H9 (cell line): ENCODE data around the gene PDK4. TPM values are rescaled to one million over a fixed set of nuclear protein-coding genes. Genes with fewer than 3 reads are reported as not detected.

Source experiments
- DNase-seq: peaks from one replicate; pipeline ENCODE4 v3.0.0-alpha.2; 2017
- H2AFZ ChIP-seq: one replicate; pipeline ENCODE4 v1.6.1; 2013; ENCODE audit warnings: mild to moderate bottlenecking, low read length, control low read depth, moderate library complexity
- H2AK5ac ChIP-seq: 2 replicates; pipeline ENCODE4 v1.6.1; 2013; ENCODE audit warnings: low read length, control low read depth, mixed read lengths; ENCODE audit not compliant: insufficient read length
- H2BK120ac ChIP-seq: one replicate; pipeline ENCODE4 v1.6.1; 2013; ENCODE audit warnings: low read depth, mild to moderate bottlenecking, low read length, control low read depth, inconsistent platforms; ENCODE audit not compliant: poor library complexity, severe bottlenecking
- H2BK12ac ChIP-seq: 2 replicates; pipeline ENCODE4 v1.6.1; 2013; ENCODE audit warnings: low read length, control low read depth, mixed read lengths, low read depth; ENCODE audit not compliant: insufficient read length
- H2BK15ac ChIP-seq: 2 replicates; pipeline ENCODE4 v1.6.1; 2013; ENCODE audit warnings: low read depth, low read length, control low read depth
- H2BK20ac ChIP-seq: one replicate; pipeline ENCODE4 v1.6.1; 2013; ENCODE audit warnings: low read depth, mild to moderate bottlenecking, low read length, control low read depth, inconsistent platforms; ENCODE audit not compliant: poor library complexity, severe bottlenecking
- H2BK5ac ChIP-seq: 2 replicates; pipeline ENCODE4 v1.6.1; 2013; ENCODE audit warnings: low read length, control low read depth, mixed read lengths; ENCODE audit not compliant: insufficient read length
- H3K14ac ChIP-seq: 2 replicates; pipeline ENCODE4 v1.6.1; 2013; ENCODE audit warnings: low read length, control low read depth; ENCODE audit not compliant: insufficient read depth
- H3K18ac ChIP-seq: 2 replicates; pipeline ENCODE4 v1.6.1; 2013; ENCODE audit warnings: low read depth, mild to moderate bottlenecking, mixed read lengths, low read length, control low read depth; ENCODE audit not compliant: insufficient read length
- H3K23ac ChIP-seq: 2 replicates; pipeline ENCODE4 v1.6.1; 2013; ENCODE audit warnings: low read length, control low read depth, mixed read lengths, low read depth; ENCODE audit not compliant: insufficient read length
- H3K23me2 ChIP-seq: 2 replicates; pipeline ENCODE4 v1.6.1; 2013; ENCODE audit warnings: low read depth, mild to moderate bottlenecking, mixed read lengths, low read length, control low read depth; ENCODE audit not compliant: insufficient read length, poor library complexity, severe bottlenecking
- H3K27ac ChIP-seq: 2 replicates; pipeline ENCODE4 v1.5.1; 2013; ENCODE audit warnings: low read length, control low read depth, mixed read lengths, low read depth; ENCODE audit not compliant: insufficient read length
- H3K27me3 ChIP-seq: 2 replicates; pipeline ENCODE4 v1.6.1; 2013; ENCODE audit warnings: low read length, control low read depth, inconsistent platforms; ENCODE audit not compliant: insufficient read depth
- H3K4ac ChIP-seq: 2 replicates; pipeline ENCODE4 v1.6.1; 2013; ENCODE audit warnings: low read depth, mild to moderate bottlenecking, control low read depth, inconsistent platforms, low read length, moderate library complexity
- H3K4me1 ChIP-seq: 2 replicates; pipeline ENCODE4 v1.6.1; 2013; ENCODE audit warnings: low read length, control low read depth, inconsistent platforms; ENCODE audit not compliant: insufficient read depth
- H3K4me2 ChIP-seq: 2 replicates; pipeline ENCODE4 v1.6.1; 2013; ENCODE audit warnings: low read length, control low read depth, mixed read lengths; ENCODE audit not compliant: insufficient read length, insufficient read depth
- H3K56ac ChIP-seq: 2 replicates; pipeline ENCODE4 v1.6.1; 2013; ENCODE audit warnings: low read depth, mild to moderate bottlenecking, mixed read lengths, low read length, control low read depth; ENCODE audit not compliant: insufficient read length
- H3K79me1 ChIP-seq: 2 replicates; pipeline ENCODE4 v1.6.1; 2013; ENCODE audit warnings: low read depth, mild to moderate bottlenecking, moderate library complexity, low read length, control low read depth, inconsistent platforms; ENCODE audit not compliant: insufficient read depth, poor library complexity, severe bottlenecking
- H3K79me2 ChIP-seq: 2 replicates; pipeline ENCODE4 v1.6.1; 2013; ENCODE audit warnings: low read length, control low read depth, inconsistent platforms; ENCODE audit not compliant: insufficient read depth
- H3K9ac ChIP-seq: 2 replicates; pipeline ENCODE4 v1.6.1; 2013; ENCODE audit warnings: low read length, control low read depth, mixed read lengths; ENCODE audit not compliant: insufficient read length; ENCODE audit errors: extremely low read depth
- H3K9me3 ChIP-seq: one replicate; pipeline ENCODE4 v1.6.1; 2013; ENCODE audit warnings: low read depth, low read length, inconsistent platforms; ENCODE audit not compliant: control insufficient read depth
- H3T11ph ChIP-seq: one replicate; pipeline ENCODE4 v1.6.1; 2013; ENCODE audit warnings: mild to moderate bottlenecking, low read length, control low read depth, inconsistent platforms
- H4K20me1 ChIP-seq: one replicate; pipeline ENCODE4 v1.6.1; 2013; ENCODE audit not compliant: control insufficient read depth, insufficient read length, insufficient read depth
- H4K5ac ChIP-seq: 2 replicates; pipeline ENCODE4 v1.6.1; 2013; ENCODE audit warnings: low read depth, mild to moderate bottlenecking, mixed read lengths, low read length, control low read depth; ENCODE audit not compliant: insufficient read length
- H4K8ac ChIP-seq: replicated peaks from 2 replicates; pipeline ENCODE4 v1.6.1; 2013; ENCODE audit warnings: low read length, control low read depth, mixed read lengths, low read depth; ENCODE audit not compliant: insufficient read length
- H4K91ac ChIP-seq: 2 replicates; pipeline ENCODE4 v1.6.1; 2013; ENCODE audit warnings: low read depth, mild to moderate bottlenecking, moderate library complexity, mixed read lengths, low read length, control low read depth; ENCODE audit not compliant: insufficient read length
- H3K27ac Mint-ChIP-seq, 3 experiments: 2 replicates in 2 of 3; 3 replicates in 1 of 3; pipeline ENCODE4 v1.8.0; 2020 to 2021; ENCODE audit warnings: mixed read lengths in 3 of 3, mild to moderate bottlenecking in 1 of 3, moderate library complexity in 1 of 3
- H3K27me3 Mint-ChIP-seq: 2 replicates; pipeline ENCODE4 v1.8.0; 2021; ENCODE audit warnings: low read depth, mild to moderate bottlenecking, moderate library complexity, mixed read lengths
- H3K36me3 Mint-ChIP-seq, 3 experiments: 2 replicates in 2 of 3; 3 replicates in 1 of 3; pipeline ENCODE4 v1.8.0; 2020 to 2021; ENCODE audit warnings: low read depth in 3 of 3, mixed read lengths in 3 of 3; ENCODE audit not compliant: insufficient read depth in 1 of 3
- H3K4me1 Mint-ChIP-seq, 2 experiments: 2 replicates each; pipeline ENCODE4 v1.8.0; 2020; ENCODE audit warnings: mixed read lengths in 2 of 2
- H3K4me3 Mint-ChIP-seq, 2 experiments: 2 replicates in 1 of 2; 3 replicates in 1 of 2; pipeline ENCODE4 v1.8.0; 2020 to 2021; ENCODE audit warnings: mild to moderate bottlenecking in 2 of 2, mixed read lengths in 2 of 2, moderate library complexity in 1 of 2
- H3K9me3 Mint-ChIP-seq, 2 experiments: 2 replicates in 1 of 2; 3 replicates in 1 of 2; pipeline ENCODE4 v1.8.0; 2020; ENCODE audit warnings: mild to moderate bottlenecking in 2 of 2, mixed read lengths in 2 of 2, moderate library complexity in 1 of 2
- WGBS: extraction: QIAGEN DNeasy Blood & Tissue Kit; methylation state at CpG from one replicate; pipeline ENCODE4 v1.1.7; 2013; ENCODE audit warnings: missing lambda C conversion rate, low lambda C conversion rate, mixed read lengths; ENCODE audit not compliant: insufficient read length; ENCODE audit errors: extremely low coverage; 5-methylcytosine and 5-hydroxymethylcytosine counted together
- total RNA-seq: library from RNA; stranded (reverse); gene quantifications from 2 replicates; pipeline ENCODE4 v1.2.1, GENCODE V29; 2021
- TF ChIP-seq, protein P1 (sequence below): fragments of 200-600 bp; sonication (generic); conservative IDR thresholded peaks from 3 replicates; pipeline ENCODE4 v1.8.0; 2021; ENCODE audit warnings: antibody characterized with exemption, mild to moderate bottlenecking

The PDK4 gene
- total RNA-seq, 1 experiment from 2014 or later = not detected

GRCh38 chr7:95577137-95577536 lies 19.2 kb downstream of the PDK4 start:
- Histone ChIP-seq H2AFZ (no peak overlapping the region), H2AK5ac (no peak overlapping the region), H2BK12ac (no peak overlapping the region)

More at GRCh38 chr7:95577137-95577536, 19.2 kb downstream of the PDK4 start:
- Histone ChIP-seq H3K79me2 (no peaks in the 10 kb centered on the region), H3K9ac (no peak overlapping the region), H4K20me1 (no peaks in the 10 kb centered on the region), H2BK20ac (no peak overlapping the region), H4K5ac (no peak overlapping the region), H3K18ac (no peak overlapping the region), H3K23ac (no peak overlapping the region), H3K4me1 (no peaks in the 10 kb centered on the region), H4K8ac (no peak overlapping the region), H2BK5ac (no peak overlapping the region), H4K91ac (no peak overlapping the region), H3K79me1 (no peaks in the 10 kb centered on the region), H3K27ac (no peak overlapping the region), H3K27me3 (no peaks in the 10 kb centered on the region), H3K14ac (no peak overlapping the region), H3K56ac (no peak overlapping the region), H2BK120ac (no peak overlapping the region), H3K9me3 (no peaks in the 10 kb centered on the region), H3K4ac (no peak overlapping the region), H3T11ph (no peak overlapping the region), H2BK15ac (no peak overlapping the region), H3K4me2 (no peak overlapping the region), H3K23me2 (no peaks in the 10 kb centered on the region)
- Mint-ChIP-seq H3K27ac (no peak overlapping the region), H3K4me1 (peaks cover 0 to 5% of the 10 kb centered on the region in 2 experiments; a peak in 2 of 4 replicates), H3K36me3 (no peaks in the 10 kb centered on the region; a peak in 1 of 7 replicates), H3K9me3 (peaks cover 0 to 2% of the 10 kb centered on the region in 2 experiments; a peak in 2 of 5 replicates), H3K4me3 (no peak overlapping the region), H3K27me3 (no peaks in the 10 kb centered on the region)
- no CpG with 5 or more reads among the region's 5 CpGs for whole genome bisulfite sequencing
- peak; percentile 59 for DNase-seq
- TF ChIP-seq, protein P1, sequence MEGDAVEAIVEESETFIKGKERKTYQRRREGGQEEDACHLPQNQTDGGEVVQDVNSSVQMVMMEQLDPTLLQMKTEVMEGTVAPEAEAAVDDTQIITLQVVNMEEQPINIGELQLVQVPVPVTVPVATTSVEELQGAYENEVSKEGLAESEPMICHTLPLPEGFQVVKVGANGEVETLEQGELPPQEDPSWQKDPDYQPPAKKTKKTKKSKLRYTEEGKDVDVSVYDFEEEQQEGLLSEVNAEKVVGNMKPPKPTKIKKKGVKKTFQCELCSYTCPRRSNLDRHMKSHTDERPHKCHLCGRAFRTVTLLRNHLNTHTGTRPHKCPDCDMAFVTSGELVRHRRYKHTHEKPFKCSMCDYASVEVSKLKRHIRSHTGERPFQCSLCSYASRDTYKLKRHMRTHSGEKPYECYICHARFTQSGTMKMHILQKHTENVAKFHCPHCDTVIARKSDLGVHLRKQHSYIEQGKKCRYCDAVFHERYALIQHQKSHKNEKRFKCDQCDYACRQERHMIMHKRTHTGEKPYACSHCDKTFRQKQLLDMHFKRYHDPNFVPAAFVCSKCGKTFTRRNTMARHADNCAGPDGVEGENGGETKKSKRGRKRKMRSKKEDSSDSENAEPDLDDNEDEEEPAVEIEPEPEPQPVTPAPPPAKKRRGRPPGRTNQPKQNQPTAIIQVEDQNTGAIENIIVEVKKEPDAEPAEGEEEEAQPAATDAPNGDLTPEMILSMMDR = no peak
